ENCODE results near the gene ERVFRD-1. TPM values are rescaled to one million over a fixed set of nuclear protein-coding genes. Genes with fewer than 3 reads are reported as not detected.

The ERVFRD-1 gene
- total and polyA plus RNA-seq, 2 experiments from 2014 or later = 0.06 TPM; not detected in 1

GRCh38 chr6:11096109-11096508, 15.4 kb downstream of the ERVFRD-1 start:
- peaks cover 4% of the 10 kb centered on the region; the same call in 1 of the 3 replicates for H3K9me3 Mint-ChIP-seq
- Histone ChIP-seq H3K27ac (ENCODE audit: low read depth) (no peak overlapping the region), H3K4me2 (peak overlapping the region; percentile 87), H3K27me3 (ENCODE audit: insufficient read depth) (no peaks in the 10 kb centered on the region), H2AFZ (no peak overlapping the region), H3K36me3 (ENCODE audit: insufficient read depth) (no peaks in the 10 kb centered on the region), H4K20me1 (replicated peaks; ENCODE audit: insufficient read depth) (peaks cover 21% of the 10 kb centered on the region; the same call in 1 of the 2 replicates), H3F3A (replicated peaks; ENCODE audit: low read depth) (no peaks in the 10 kb centered on the region; the same call in 1 of the 2 replicates), H3K4me3 (peak overlapping the region; percentile 83), H3K4me1 (ENCODE audit: insufficient read depth) (peaks cover 23% of the 10 kb centered on the region), H3K9me2 (ENCODE audit: insufficient read depth) (no peaks in the 10 kb centered on the region), H3K79me2 (replicated peaks; ENCODE audit: insufficient read depth) (peaks cover 70% of the 10 kb centered on the region)
- H3K27ac Mint-ChIP-seq = no peak overlapping the region
- H3K4me1 Mint-ChIP-seq = peaks cover 19% of the 10 kb centered on the region
- peaks cover 3% of the 10 kb centered on the region for H3K27me3 Mint-ChIP-seq (ENCODE audit: insufficient read depth, low read depth, poor library complexity)
- ATAC-seq (peak; percentile 3; the same call in 1 of the 3 replicates), DNase-seq (ENCODE audit: low spot score) (peak; percentile 65)
- H3K36me3 Mint-ChIP-seq (ENCODE audit: low read depth) = peaks cover 16% of the 10 kb centered on the region
- TF ChIP-seq EZH2 (IDR thresholded peaks at IDR 0.05; ENCODE audit: low read depth, unreplicated experiment) (no peak), ZNF462 (CRISPR knock-in tag; IDR thresholded peaks at IDR 0.05) (no peak), REST (IDR thresholded peaks at IDR 0.05; ENCODE audit: unreplicated experiment) (no peak)
- peak overlapping the region; percentile 69; the same call in 2 of the 3 replicates for H3K4me3 Mint-ChIP-seq
